H9 (cell line): Measurements from ENCODE around the gene GSTM1. TPM values are rescaled to one million over a fixed set of nuclear protein-coding genes. Genes with fewer than 3 reads are reported as not detected.

Experiments
- DNase-seq: peaks from one replicate; pipeline ENCODE4 v3.0.0-alpha.2; 2017
- H2AFZ ChIP-seq: one replicate; pipeline ENCODE4 v1.6.1; 2013; ENCODE audit warnings: mild to moderate bottlenecking, low read length, control low read depth, moderate library complexity
- H2AK5ac ChIP-seq: 2 replicates; pipeline ENCODE4 v1.6.1; 2013; ENCODE audit warnings: low read length, control low read depth, mixed read lengths; ENCODE audit not compliant: insufficient read length
- H2BK120ac ChIP-seq: one replicate; pipeline ENCODE4 v1.6.1; 2013; ENCODE audit warnings: low read depth, mild to moderate bottlenecking, low read length, control low read depth, inconsistent platforms; ENCODE audit not compliant: poor library complexity, severe bottlenecking
- H2BK12ac ChIP-seq: 2 replicates; pipeline ENCODE4 v1.6.1; 2013; ENCODE audit warnings: low read length, control low read depth, mixed read lengths, low read depth; ENCODE audit not compliant: insufficient read length
- H2BK15ac ChIP-seq: 2 replicates; pipeline ENCODE4 v1.6.1; 2013; ENCODE audit warnings: low read depth, low read length, control low read depth
- H2BK20ac ChIP-seq: one replicate; pipeline ENCODE4 v1.6.1; 2013; ENCODE audit warnings: low read depth, mild to moderate bottlenecking, low read length, control low read depth, inconsistent platforms; ENCODE audit not compliant: poor library complexity, severe bottlenecking
- H2BK5ac ChIP-seq: 2 replicates; pipeline ENCODE4 v1.6.1; 2013; ENCODE audit warnings: low read length, control low read depth, mixed read lengths; ENCODE audit not compliant: insufficient read length
- H3K14ac ChIP-seq: 2 replicates; pipeline ENCODE4 v1.6.1; 2013; ENCODE audit warnings: low read length, control low read depth; ENCODE audit not compliant: insufficient read depth
- H3K18ac ChIP-seq: 2 replicates; pipeline ENCODE4 v1.6.1; 2013; ENCODE audit warnings: low read depth, mild to moderate bottlenecking, mixed read lengths, low read length, control low read depth; ENCODE audit not compliant: insufficient read length
- H3K23ac ChIP-seq: 2 replicates; pipeline ENCODE4 v1.6.1; 2013; ENCODE audit warnings: low read length, control low read depth, mixed read lengths, low read depth; ENCODE audit not compliant: insufficient read length
- H3K23me2 ChIP-seq: 2 replicates; pipeline ENCODE4 v1.6.1; 2013; ENCODE audit warnings: low read depth, mild to moderate bottlenecking, mixed read lengths, low read length, control low read depth; ENCODE audit not compliant: insufficient read length, poor library complexity, severe bottlenecking
- H3K27ac ChIP-seq: 2 replicates; pipeline ENCODE4 v1.5.1; 2013; ENCODE audit warnings: low read length, control low read depth, mixed read lengths, low read depth; ENCODE audit not compliant: insufficient read length
- H3K27me3 ChIP-seq: 2 replicates; pipeline ENCODE4 v1.6.1; 2013; ENCODE audit warnings: low read length, control low read depth, inconsistent platforms; ENCODE audit not compliant: insufficient read depth
- H3K4ac ChIP-seq: 2 replicates; pipeline ENCODE4 v1.6.1; 2013; ENCODE audit warnings: low read depth, mild to moderate bottlenecking, control low read depth, inconsistent platforms, low read length, moderate library complexity
- H3K4me1 ChIP-seq: 2 replicates; pipeline ENCODE4 v1.6.1; 2013; ENCODE audit warnings: low read length, control low read depth, inconsistent platforms; ENCODE audit not compliant: insufficient read depth
- H3K4me2 ChIP-seq: 2 replicates; pipeline ENCODE4 v1.6.1; 2013; ENCODE audit warnings: low read length, control low read depth, mixed read lengths; ENCODE audit not compliant: insufficient read length, insufficient read depth
- H3K56ac ChIP-seq: 2 replicates; pipeline ENCODE4 v1.6.1; 2013; ENCODE audit warnings: low read depth, mild to moderate bottlenecking, mixed read lengths, low read length, control low read depth; ENCODE audit not compliant: insufficient read length
- H3K79me1 ChIP-seq: 2 replicates; pipeline ENCODE4 v1.6.1; 2013; ENCODE audit warnings: low read depth, mild to moderate bottlenecking, moderate library complexity, low read length, control low read depth, inconsistent platforms; ENCODE audit not compliant: insufficient read depth, poor library complexity, severe bottlenecking
- H3K79me2 ChIP-seq: 2 replicates; pipeline ENCODE4 v1.6.1; 2013; ENCODE audit warnings: low read length, control low read depth, inconsistent platforms; ENCODE audit not compliant: insufficient read depth
- H3K9ac ChIP-seq: 2 replicates; pipeline ENCODE4 v1.6.1; 2013; ENCODE audit warnings: low read length, control low read depth, mixed read lengths; ENCODE audit not compliant: insufficient read length; ENCODE audit errors: extremely low read depth
- H3K9me3 ChIP-seq: one replicate; pipeline ENCODE4 v1.6.1; 2013; ENCODE audit warnings: low read depth, low read length, inconsistent platforms; ENCODE audit not compliant: control insufficient read depth
- H3T11ph ChIP-seq: one replicate; pipeline ENCODE4 v1.6.1; 2013; ENCODE audit warnings: mild to moderate bottlenecking, low read length, control low read depth, inconsistent platforms
- H4K20me1 ChIP-seq: one replicate; pipeline ENCODE4 v1.6.1; 2013; ENCODE audit not compliant: control insufficient read depth, insufficient read length, insufficient read depth
- H4K5ac ChIP-seq: 2 replicates; pipeline ENCODE4 v1.6.1; 2013; ENCODE audit warnings: low read depth, mild to moderate bottlenecking, mixed read lengths, low read length, control low read depth; ENCODE audit not compliant: insufficient read length
- H4K8ac ChIP-seq: replicated peaks from 2 replicates; pipeline ENCODE4 v1.6.1; 2013; ENCODE audit warnings: low read length, control low read depth, mixed read lengths, low read depth; ENCODE audit not compliant: insufficient read length
- H4K91ac ChIP-seq: 2 replicates; pipeline ENCODE4 v1.6.1; 2013; ENCODE audit warnings: low read depth, mild to moderate bottlenecking, moderate library complexity, mixed read lengths, low read length, control low read depth; ENCODE audit not compliant: insufficient read length
- H3K27ac Mint-ChIP-seq, 3 experiments: 2 replicates in 2 of 3; 3 replicates in 1 of 3; pipeline ENCODE4 v1.8.0; 2020 to 2021; ENCODE audit warnings: mixed read lengths in 3 of 3, mild to moderate bottlenecking in 1 of 3, moderate library complexity in 1 of 3
- H3K27me3 Mint-ChIP-seq: 2 replicates; pipeline ENCODE4 v1.8.0; 2021; ENCODE audit warnings: low read depth, mild to moderate bottlenecking, moderate library complexity, mixed read lengths
- H3K36me3 Mint-ChIP-seq, 3 experiments: 2 replicates in 2 of 3; 3 replicates in 1 of 3; pipeline ENCODE4 v1.8.0; 2020 to 2021; ENCODE audit warnings: low read depth in 3 of 3, mixed read lengths in 3 of 3; ENCODE audit not compliant: insufficient read depth in 1 of 3
- H3K4me1 Mint-ChIP-seq, 2 experiments: 2 replicates each; pipeline ENCODE4 v1.8.0; 2020; ENCODE audit warnings: mixed read lengths in 2 of 2
- H3K4me3 Mint-ChIP-seq, 2 experiments: 2 replicates in 1 of 2; 3 replicates in 1 of 2; pipeline ENCODE4 v1.8.0; 2020 to 2021; ENCODE audit warnings: mild to moderate bottlenecking in 2 of 2, mixed read lengths in 2 of 2, moderate library complexity in 1 of 2
- H3K9me3 Mint-ChIP-seq, 2 experiments: 2 replicates in 1 of 2; 3 replicates in 1 of 2; pipeline ENCODE4 v1.8.0; 2020; ENCODE audit warnings: mild to moderate bottlenecking in 2 of 2, mixed read lengths in 2 of 2, moderate library complexity in 1 of 2
- WGBS: extraction: QIAGEN DNeasy Blood & Tissue Kit; methylation state at CpG from one replicate; pipeline ENCODE4 v1.1.7; 2013; ENCODE audit warnings: missing lambda C conversion rate, low lambda C conversion rate, mixed read lengths; ENCODE audit not compliant: insufficient read length; ENCODE audit errors: extremely low coverage; 5-methylcytosine and 5-hydroxymethylcytosine counted together
- total RNA-seq: library from RNA; stranded (reverse); gene quantifications from 2 replicates; pipeline ENCODE4 v1.2.1, GENCODE V29; 2021
- TF ChIP-seq, protein P1 (sequence below): fragments of 200-600 bp; sonication (generic); conservative IDR thresholded peaks from 3 replicates; pipeline ENCODE4 v1.8.0; 2021; ENCODE audit warnings: antibody characterized with exemption, mild to moderate bottlenecking

Gene GSTM1
- total RNA-seq, 1 experiment from 2014 or later = 19.5 TPM

DNA sequence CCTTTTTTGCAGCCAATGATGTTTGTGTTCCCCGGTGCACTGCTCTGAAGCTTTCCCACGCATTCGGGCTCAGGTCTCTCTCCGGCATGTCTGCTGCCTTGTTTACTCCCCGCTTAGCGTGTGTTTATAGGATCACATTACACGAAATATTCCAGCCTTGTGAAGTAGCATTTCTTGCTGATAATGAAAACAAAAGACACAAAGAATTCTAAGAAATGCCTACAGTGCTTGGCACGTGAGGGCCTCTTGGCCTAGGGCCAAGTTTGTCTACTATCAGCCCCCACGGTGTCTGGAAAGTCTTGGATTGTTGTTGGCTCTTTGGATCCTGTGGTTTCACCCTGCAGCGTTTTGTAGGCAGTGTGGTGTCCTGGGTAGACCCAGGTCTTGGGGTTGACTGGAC, 42.9 kb upstream of the GSTM1 start:
- H3K4me2 ChIP-seq = no peak overlapping the region
- H4K20me1 ChIP-seq = no peaks in the 10 kb centered on the region
- no peak overlapping the region for H2BK20ac ChIP-seq
- no peak overlapping the region for H4K5ac ChIP-seq
- H3K27me3 ChIP-seq = no peaks in the 10 kb centered on the region
- no peak overlapping the region for H2BK5ac ChIP-seq
- Mint-ChIP-seq H3K27ac (no peak overlapping the region), H3K4me1 (peaks cover 11 to 14% of the 10 kb centered on the region in 2 experiments), H3K36me3 (no peaks in the 10 kb centered on the region; a peak in 2 of 7 replicates), H3K4me3 (no peak overlapping the region), H3K27me3 (peaks cover 15% of the 10 kb centered on the region), H3K9me3 (peaks cover 5 to 13% of the 10 kb centered on the region in 2 experiments)
- DNase-seq = no peak
- H4K91ac ChIP-seq = no peak overlapping the region
- no peak overlapping the region for H3K4ac ChIP-seq
- no peaks in the 10 kb centered on the region for H3K9me3 ChIP-seq
- no peak overlapping the region for H3K18ac ChIP-seq
- no peaks in the 10 kb centered on the region for H3K4me1 ChIP-seq
- H2AK5ac ChIP-seq = no peak overlapping the region
- H3K23ac ChIP-seq = no peak overlapping the region
- H3K56ac ChIP-seq = no peak overlapping the region
- H3K79me2 ChIP-seq = no peaks in the 10 kb centered on the region
- no peaks in the 10 kb centered on the region for H3K79me1 ChIP-seq
- no peak overlapping the region for H2BK15ac ChIP-seq
- H3K27ac ChIP-seq = no peak overlapping the region
- H2BK120ac ChIP-seq = no peak overlapping the region
- H4K8ac ChIP-seq = no peak overlapping the region
- no CpG with 5 or more reads among the region's 10 CpGs for WGBS
- H2AFZ ChIP-seq = no peak overlapping the region
- H3T11ph ChIP-seq = no peak overlapping the region
- no peak overlapping the region for H2BK12ac ChIP-seq
- no peaks in the 10 kb centered on the region for H3K23me2 ChIP-seq
- TF ChIP-seq, protein P1, sequence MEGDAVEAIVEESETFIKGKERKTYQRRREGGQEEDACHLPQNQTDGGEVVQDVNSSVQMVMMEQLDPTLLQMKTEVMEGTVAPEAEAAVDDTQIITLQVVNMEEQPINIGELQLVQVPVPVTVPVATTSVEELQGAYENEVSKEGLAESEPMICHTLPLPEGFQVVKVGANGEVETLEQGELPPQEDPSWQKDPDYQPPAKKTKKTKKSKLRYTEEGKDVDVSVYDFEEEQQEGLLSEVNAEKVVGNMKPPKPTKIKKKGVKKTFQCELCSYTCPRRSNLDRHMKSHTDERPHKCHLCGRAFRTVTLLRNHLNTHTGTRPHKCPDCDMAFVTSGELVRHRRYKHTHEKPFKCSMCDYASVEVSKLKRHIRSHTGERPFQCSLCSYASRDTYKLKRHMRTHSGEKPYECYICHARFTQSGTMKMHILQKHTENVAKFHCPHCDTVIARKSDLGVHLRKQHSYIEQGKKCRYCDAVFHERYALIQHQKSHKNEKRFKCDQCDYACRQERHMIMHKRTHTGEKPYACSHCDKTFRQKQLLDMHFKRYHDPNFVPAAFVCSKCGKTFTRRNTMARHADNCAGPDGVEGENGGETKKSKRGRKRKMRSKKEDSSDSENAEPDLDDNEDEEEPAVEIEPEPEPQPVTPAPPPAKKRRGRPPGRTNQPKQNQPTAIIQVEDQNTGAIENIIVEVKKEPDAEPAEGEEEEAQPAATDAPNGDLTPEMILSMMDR = no peak
- H3K14ac ChIP-seq = no peak overlapping the region
- H3K9ac ChIP-seq = no peak overlapping the region
